GM12878 (cell line): Measurements from ENCODE around the gene NRXN3.

Experiments
- CTCF ChIP-seq, 3 experiments: IDR thresholded peaks in 2 of 3; conservative IDR thresholded peaks in 1 of 3; 2 replicates each; pipeline ENCODE4 v1.5.1; 2011; ENCODE audit warnings: low read depth in 3 of 3, low read length in 3 of 3, mild to moderate bottlenecking in 3 of 3, control low read depth in 2 of 3, moderate library complexity in 2 of 3, inconsistent platforms in 1 of 3, mixed read lengths in 1 of 3; ENCODE audit not compliant: control insufficient read depth in 2 of 3, insufficient read depth in 1 of 3; ENCODE audit errors: extremely low read depth in 1 of 3
- E4F1 ChIP-seq: fragments of 450-650 bp; IDR thresholded peaks from 2 replicates; pipeline ENCODE4 v1.6.1; 2018; ENCODE audit warnings: borderline replicate concordance, mild to moderate bottlenecking; ENCODE audit not compliant: partially characterized antibody
- EZH2 ChIP-seq: IDR thresholded peaks from 2 replicates; pipeline ENCODE4 v1.6.1; 2012; ENCODE audit warnings: low read depth, mild to moderate bottlenecking, control low read depth, inconsistent platforms, low read length, borderline replicate concordance; ENCODE audit not compliant: control insufficient read depth
- JUND ChIP-seq: IDR thresholded peaks from 2 replicates; pipeline ENCODE4 v1.6.1; 2012; ENCODE audit warnings: low read depth, mild to moderate bottlenecking, low read length, improper control_type of control experiment, moderate library complexity
- NFYB ChIP-seq: IDR thresholded peaks from 2 replicates; pipeline ENCODE4 v1.6.1; 2011; ENCODE audit warnings: low read depth, mild to moderate bottlenecking, low read length, improper control_type of control experiment, moderate library complexity; ENCODE audit not compliant: insufficient read depth
- TARDBP ChIP-seq: IDR thresholded peaks from 2 replicates; pipeline ENCODE4 v1.6.1; 2016; ENCODE audit warnings: borderline replicate concordance

- TF ChIP-seq CTCF (IDR thresholded peaks at IDR 0.05 in 2 of 3, conservative IDR thresholded peaks at IDR 0.05 in 1 of 3; ENCODE audit: control insufficient read depth in 2 of 3, extremely low read depth in 1 of 3, insufficient read depth in 1 of 3, low read depth in 3 of 3, low read length in 3 of 3) (no peak), JUND (no peak), EZH2 (no peak), NFYB (no peak), TARDBP (no peak), E4F1 (no peak)
These were observed 1180.8 kb downstream of the NRXN3 start for GRCh38 chr14:79351011-79351410.
